IPS-11a (cell line): ENCODE data around the gene TNS2.
"Not testable (repeated sequence)": the region's sequence is repeated elsewhere in the genome, so short reads cannot be mapped to it uniquely, and the experiment has no call there.

Experiments
- H3K4me3 ChIP-seq: one replicate; pipeline ENCODE4 v1.5.1; 2013; ENCODE audit warnings: low read depth, low read length, control low read depth

Gene TNS2

GRCh38 chr12:53094394-53094787, 44.5 kb downstream of the TNS2 start:
- H3K4me3 ChIP-seq, result no peak overlapping the region

- not testable (repeated sequence) for H3K4me3 ChIP-seq
Measured at GRCh38 chr12:53094796-53095595, 45.1 kb downstream of the TNS2 start.

GRCh38 chr12:53095596-53095895, 45.7 kb downstream of the TNS2 start:
- not testable (repeated sequence) for H3K4me3 ChIP-seq

DNA sequence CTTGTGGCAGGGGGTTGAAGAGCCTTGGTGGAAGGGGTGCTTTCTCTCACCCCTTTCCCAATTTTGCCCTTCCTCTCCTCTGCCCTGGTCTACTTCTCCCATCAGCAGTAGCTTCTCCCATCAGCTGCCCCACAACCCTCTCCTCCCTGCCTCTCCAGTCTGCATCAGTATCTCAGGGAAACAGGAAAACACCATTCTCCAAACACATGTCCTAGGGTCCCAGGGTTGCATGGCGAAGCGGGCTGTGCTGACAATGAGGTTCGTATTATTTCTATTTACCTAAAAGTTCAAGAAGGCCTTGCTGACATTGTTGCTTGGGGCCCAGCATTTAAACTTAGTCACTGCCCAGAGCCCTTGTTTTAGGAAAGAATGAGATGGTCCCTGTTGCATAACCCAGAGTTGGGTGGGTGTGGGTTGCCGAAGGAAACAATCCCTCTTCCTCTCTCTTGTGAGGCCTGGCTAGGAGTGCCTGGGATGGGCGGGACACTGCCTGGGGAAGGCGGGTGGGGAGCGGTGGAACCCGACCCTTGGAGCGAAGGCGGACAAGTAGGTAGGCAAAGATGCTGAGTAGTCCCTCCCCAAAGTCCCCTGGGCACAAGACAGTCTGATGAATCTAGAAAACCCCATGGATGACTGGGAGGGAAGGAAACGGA, 46.4 kb downstream of the TNS2 start:
- peak overlapping the region; percentile 72 for H3K4me3 ChIP-seq

- peak overlapping the region; percentile 72 for H3K4me3 ChIP-seq
Measured at GRCh38 chr12:53096759-53097158, 46.9 kb downstream of the TNS2 start.

DNA sequence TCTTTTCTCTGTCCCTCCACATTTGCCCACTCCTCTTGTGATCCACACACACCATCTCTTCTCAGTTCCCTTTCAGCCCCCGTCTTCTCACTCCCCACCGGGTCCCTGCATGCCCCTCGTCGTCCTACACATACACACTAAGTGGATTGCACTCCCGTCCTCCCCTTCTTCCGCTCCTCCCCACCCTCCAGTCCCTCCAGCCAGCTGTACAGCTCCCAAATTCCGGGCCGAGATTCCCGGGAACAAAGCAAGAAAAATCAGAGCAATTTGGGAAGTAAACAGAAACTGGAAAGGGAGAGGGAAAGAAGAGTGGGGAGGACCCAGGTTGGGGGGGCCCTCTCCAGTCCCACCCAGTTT, 47.3 kb downstream of the TNS2 start:
- peak overlapping the region; percentile 72 for H3K4me3 ChIP-seq

DNA sequence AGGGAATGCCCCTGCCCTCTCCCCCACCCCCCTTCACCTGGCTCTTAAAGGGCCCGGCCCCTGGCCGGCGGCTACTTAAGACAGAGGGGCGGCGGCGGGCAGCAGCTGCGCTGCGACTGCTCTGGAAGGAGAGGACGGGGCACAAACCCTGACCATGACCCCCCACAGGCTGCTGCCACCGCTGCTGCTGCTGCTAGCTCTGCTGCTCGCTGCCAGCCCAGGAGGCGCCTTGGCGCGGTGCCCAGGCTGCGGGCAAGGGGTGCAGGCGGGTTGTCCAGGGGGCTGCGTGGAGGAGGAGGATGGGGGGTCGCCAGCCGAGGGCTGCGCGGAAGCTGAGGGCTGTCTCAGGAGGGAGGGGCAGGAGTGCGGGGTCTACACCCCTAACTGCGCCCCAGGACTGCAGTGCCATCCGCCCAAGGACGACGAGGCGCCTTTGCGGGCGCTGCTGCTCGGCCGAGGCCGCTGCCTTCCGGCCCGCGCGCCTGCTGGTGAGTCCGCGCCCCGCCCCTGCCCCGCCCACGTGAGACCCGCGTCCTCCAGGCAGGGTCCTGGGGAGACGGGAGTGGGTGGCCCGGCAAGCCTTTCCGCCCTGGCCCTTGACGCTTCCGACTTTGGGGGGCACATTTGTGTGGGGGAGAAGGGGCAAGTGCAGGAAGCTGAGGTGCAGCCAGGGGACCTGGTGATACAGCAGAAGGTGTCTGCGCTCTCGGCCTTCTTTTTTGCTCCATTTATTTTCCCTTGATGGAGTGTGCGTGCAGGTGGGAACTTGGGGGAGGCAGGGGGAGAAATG, 47.9 kb downstream of the TNS2 start, which contains the start of gene IGFBP6:
IGFBP6 (plus strand) TSS at position 104 of the 790 bp plus-strand sequence; CDS start at position 155, 51 bp downstream.
- H3K4me3 ChIP-seq, result peak within 1 kb of the TSS; percentile 72

GRCh38 chr12:53098354-53098981, 48.6 kb downstream of the TNS2 start:
- peak overlapping the region; percentile 72 for H3K4me3 ChIP-seq

DNA sequence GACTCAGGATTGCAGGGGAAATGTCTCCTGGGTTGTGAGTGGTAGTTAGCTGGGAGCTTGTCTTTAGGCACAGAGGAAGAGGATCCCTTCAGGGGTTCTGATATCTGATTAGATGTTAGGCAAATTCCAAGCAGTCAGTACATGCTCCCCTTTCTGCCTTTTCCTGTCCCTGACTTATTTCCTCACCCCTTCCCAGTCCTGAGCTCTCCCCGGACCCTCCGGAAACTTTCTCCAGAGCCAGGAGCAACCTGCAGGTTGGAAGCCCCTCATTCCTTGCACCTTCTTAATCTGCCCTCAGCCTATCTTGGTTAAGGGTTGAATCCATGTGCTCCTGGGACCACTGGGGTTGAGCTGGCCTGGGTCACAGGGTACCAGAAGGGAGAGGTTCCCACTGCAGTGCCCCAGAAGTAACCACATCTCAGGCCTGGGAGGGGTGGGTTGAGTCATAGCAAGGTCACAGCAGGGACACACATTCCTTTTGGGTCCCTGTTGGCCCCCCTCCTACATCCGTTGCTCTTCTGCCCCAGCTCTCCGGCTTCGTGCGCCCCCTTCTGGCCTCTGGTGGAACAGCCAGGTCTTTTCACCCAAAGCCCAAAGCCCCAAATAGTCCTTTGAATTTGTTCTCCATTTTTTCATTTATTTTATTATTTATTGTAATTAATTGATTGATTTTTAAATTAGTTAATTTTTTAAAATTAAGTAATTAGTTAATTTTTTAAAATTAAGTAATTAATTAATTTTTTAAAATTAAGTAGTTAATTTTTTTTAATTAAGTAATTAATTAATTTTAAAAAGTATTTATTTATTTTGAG, 49.4 kb downstream of the TNS2 start:
- no peak overlapping the region for H3K4me3 ChIP-seq

DNA sequence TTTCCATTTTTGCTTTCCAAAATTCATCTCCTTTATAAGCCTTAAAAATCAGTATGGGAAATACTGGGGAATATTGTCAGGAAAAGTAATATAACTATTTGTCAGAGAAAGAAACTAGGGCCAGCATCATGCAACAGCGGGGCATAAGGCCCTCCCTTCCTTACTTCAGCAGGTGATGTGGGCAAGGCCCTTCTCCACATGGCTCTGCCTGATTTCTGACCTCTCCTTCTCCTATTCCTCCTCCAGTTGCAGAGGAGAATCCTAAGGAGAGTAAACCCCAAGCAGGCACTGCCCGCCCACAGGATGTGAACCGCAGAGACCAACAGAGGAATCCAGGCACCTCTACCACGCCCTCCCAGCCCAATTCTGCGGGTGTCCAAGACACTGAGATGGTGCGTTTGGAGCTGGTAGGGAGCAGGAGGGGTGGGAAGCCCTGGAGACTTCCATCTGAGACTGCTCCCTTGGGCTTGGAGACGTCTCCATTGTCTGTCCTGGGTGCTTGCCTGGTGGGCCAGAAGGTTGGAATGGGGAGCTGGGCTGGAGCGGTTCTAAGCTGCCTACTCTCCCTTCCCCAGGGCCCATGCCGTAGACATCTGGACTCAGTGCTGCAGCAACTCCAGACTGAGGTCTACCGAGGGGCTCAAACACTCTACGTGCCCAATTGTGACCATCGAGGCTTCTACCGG, 50.7 kb downstream of the TNS2 start:
- no peak overlapping the region for H3K4me3 ChIP-seq

DNA sequence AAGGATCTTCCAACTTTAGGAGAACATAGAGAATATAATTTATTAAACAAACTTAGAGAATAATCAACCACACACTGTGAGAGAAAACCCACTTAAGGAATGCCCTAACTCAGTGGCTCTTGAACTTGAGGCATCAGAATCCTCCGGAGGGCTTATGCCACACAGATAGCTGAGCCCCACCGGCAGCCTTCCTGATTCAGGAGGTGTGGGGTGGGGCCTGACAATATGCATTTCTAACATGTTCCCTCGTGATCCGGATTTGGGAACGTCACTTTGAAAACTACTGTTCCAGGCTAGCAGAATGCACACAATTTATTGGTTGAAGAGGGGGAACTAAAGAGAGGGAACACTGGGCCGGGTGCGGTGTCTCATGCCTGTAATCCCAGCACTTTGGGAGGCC, 51.4 kb downstream of the TNS2 start:
- H3K4me3 ChIP-seq, result no peak overlapping the region

- H3K4me3 ChIP-seq, result no peak overlapping the region
Measured at GRCh38 chr12:53101931-53102781, 52.3 kb downstream of the TNS2 start.

GRCh38 chr12:53102883-53103807, 53.3 kb downstream of the TNS2 start, which contains the start of gene SOAT2:
TSS of gene SOAT2 (plus strand) at chr12:53103486. CDS start at chr12:53103578, 92 bp downstream.
- H3K4me3 ChIP-seq, result no peak within 1 kb of the TSS

DNA sequence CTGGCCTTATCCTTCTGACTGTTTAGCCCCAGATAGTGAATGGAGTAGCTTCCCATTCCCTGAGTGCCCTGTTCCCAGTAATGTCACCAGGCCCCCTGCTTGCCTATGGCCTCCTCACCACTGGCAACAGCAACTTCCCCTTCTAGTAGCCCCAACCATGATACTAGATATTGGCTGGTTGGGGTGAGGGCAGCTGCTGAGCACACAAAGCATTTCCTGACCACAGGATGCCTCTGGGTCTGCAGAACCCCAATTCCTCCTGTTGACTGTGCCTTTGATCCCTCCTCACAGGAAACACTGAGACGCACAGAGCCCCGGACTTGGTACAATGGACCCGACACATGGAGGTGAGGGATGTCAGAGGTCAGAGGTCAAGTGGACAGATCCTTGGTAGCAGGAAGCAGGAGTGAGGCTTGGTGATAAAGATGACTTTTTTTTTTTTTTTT, 54.0 kb downstream of the TNS2 start:
- H3K4me3 ChIP-seq, result no peak overlapping the region

GRCh38 chr12:53105256-53105655, 55.4 kb downstream of the TNS2 start:
- no peak overlapping the region for H3K4me3 ChIP-seq

- H3K4me3 ChIP-seq, result no peak overlapping the region
Measured at GRCh38 chr12:53105712-53106439, 56.0 kb downstream of the TNS2 start.

DNA sequence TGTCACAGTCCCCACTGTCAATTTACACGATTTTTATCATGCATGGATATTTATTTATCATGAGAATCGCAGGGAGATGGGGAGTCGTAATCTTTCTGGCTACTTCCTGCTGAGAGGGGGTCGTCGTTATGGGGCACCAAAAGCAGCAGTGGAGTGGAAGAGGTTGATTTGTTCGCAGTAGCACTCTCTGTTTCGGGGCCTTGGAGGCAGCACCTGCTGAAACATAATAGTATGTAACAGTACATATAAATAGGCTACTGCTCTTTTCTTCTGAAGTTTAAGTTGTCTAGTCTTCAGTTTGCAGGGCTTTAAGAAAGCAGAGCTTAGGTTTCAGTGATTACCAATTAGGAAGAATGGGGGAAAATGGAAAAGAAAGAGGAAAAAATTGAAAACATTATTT, 57.3 kb downstream of the TNS2 start:
- H3K4me3 ChIP-seq, result no peak overlapping the region
